ENCODE results near the gene KCNK5. TPM values are rescaled to one million over a fixed set of nuclear protein-coding genes. Genes with fewer than 3 reads are reported as not detected.
A peak's percentile ranks its signal among the peaks of the same experiment; 100 is the strongest.

KCNK5 gene
- total and polyA plus RNA-seq, 9 of the 15 experiments (the other 6 are each of a cell fraction or from before 2014, with no cell fraction given), result 1.5 to 45.8 (median 25.8) TPM

GRCh38 chr6:39225946-39226437 is 3.3 kb downstream of the KCNK5 start (continued):
- TF ChIP-seq ZBTB17 (CRISPR knock-in tag; IDR thresholded peaks at IDR 0.05) (peak; percentile 82), ZNF589 (CRISPR knock-in tag; IDR thresholded peaks at IDR 0.05; ENCODE audit: low read depth) (peak; percentile 86), C11orf30 (IDR thresholded peaks at IDR 0.05; ENCODE audit: low read depth) (peak; percentile 88), FOXP4 (CRISPR knock-in tag; IDR thresholded peaks at IDR 0.05; ENCODE audit: borderline replicate concordance) (no peak), ATF7 (IDR thresholded peaks at IDR 0.05) (no peak), XRCC3 (IDR thresholded peaks at IDR 0.05) (no peak), ZNF133 (CRISPR knock-in tag; IDR thresholded peaks at IDR 0.05) (no peak), E2F6 (IDR thresholded peaks at IDR 0.05; ENCODE audit: borderline replicate concordance in 1 of 2, extremely low read depth in 1 of 2, insufficient read depth in 1 of 2, insufficient read length in 1 of 2, low read depth in 1 of 2, low read length in 1 of 2, poor library complexity in 1 of 2, severe bottlenecking in 1 of 2) (peak; percentile 13 to 70), ESRRB (CRISPR knock-in tag; IDR thresholded peaks at IDR 0.05; ENCODE audit: borderline replicate concordance) (peak; percentile 74; the same call in 1 of the 2 replicates), SUPT5H (IDR thresholded peaks at IDR 0.05) (peak; percentile 54), ZNF175 (CRISPR knock-in tag; IDR thresholded peaks at IDR 0.05; ENCODE audit: low read depth) (peak; percentile 59; the same call in 1 of the 2 replicates), HDAC1 (IDR thresholded peaks at IDR 0.05) (0 out of 4 replicates have a peak, but pooled peaks of 1 of the 2 experiments have one; percentile 60), ZNF699 (CRISPR knock-in tag; IDR thresholded peaks at IDR 0.05; ENCODE audit: insufficient replicate concordance) (no peak), ZKSCAN8 (CRISPR knock-in tag; IDR thresholded peaks at IDR 0.05) (no peak), CREB3L1 (IDR thresholded peaks at IDR 0.05; ENCODE audit: borderline replicate concordance, low read depth) (peak; percentile 32; the same call in 1 of the 2 replicates), CXXC5 (CRISPR knock-in tag; IDR thresholded peaks at IDR 0.05) (peak; percentile 57; the same call in 1 of the 2 replicates), HNRNPK (IDR thresholded peaks at IDR 0.05; ENCODE audit: low read depth, low read length, poor library complexity, severe bottlenecking) (no peak), TFE3 (CRISPR knock-in tag; IDR thresholded peaks at IDR 0.05) (peak; percentile 97), CREB5 (CRISPR knock-in tag; IDR thresholded peaks at IDR 0.05) (peak; percentile 55; the same call in 1 of the 2 replicates), HSF4 (CRISPR knock-in tag; IDR thresholded peaks at IDR 0.05; ENCODE audit: borderline replicate concordance) (0 out of 2 replicates have a peak, but pooled peaks have one; percentile 23)
